GM21390 (cell line): ENCODE measurements around the gene PANK1.

Experiments
- ATAC-seq: cut with Tn5 transposase; IDR thresholded peaks from one replicate; pipeline ENCODE4 v1.9.1; 2021; ENCODE audit not compliant: unreplicated experiment

PANK1 gene

DNA sequence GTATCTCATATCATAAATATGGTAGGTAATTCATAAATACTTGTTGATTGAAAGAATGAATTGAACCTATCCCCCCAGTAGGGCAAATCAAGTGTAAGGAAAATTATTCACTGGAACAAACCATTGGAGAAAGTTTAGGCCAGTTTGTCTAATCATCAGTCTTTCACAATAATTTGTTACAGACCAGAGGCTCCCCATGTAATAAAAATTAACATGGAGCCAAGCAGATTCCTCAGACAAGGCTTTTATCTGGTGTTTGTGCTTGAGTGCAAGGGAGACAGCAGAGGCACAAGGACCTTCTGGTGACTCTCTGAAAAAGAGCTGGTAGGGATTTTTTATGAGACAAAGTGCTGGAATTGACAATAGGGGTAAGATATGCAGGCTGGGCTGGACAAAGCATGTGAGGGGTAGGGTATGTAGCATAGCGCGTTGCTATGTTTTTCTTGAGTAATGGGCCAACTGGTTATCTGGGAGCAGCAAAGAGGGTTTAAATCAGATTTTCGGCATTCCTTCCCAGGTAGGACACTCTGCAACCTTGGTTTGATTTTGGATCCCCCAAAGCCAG lies 7.8 kb upstream of the PANK1 start:
- no peak for ATAC-seq

DNA sequence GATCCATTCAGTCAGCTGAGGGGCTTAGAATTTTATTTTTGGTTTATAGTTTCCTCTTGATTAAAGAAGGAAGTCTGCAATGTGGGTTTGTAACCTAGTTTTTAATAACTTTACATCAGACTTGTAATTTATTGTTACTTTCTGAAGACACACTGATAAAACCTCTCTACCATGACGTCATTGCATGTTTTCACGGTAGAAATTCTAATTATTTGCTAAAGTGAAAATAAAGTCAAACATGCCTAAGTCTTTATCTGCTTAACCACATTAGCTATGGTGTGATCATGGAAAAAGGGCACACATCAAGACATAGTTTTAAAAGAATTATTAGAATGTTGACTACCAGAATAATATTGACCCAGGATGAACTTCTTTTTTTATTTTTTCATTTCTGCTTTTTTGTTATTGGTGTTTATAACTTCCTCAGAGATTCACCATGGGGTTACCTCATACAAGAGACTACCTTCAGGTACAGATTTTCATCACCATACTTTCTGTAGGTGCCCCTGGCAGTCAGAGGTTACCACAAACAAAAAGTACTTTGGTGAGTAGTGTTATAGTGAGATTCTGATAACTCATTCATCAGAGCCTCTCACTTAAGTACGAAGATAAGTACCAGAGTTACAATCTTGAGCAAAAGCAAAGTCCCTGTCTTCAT lies 7.0 kb upstream of the PANK1 start:
- ATAC-seq, result peak; percentile 59

DNA sequence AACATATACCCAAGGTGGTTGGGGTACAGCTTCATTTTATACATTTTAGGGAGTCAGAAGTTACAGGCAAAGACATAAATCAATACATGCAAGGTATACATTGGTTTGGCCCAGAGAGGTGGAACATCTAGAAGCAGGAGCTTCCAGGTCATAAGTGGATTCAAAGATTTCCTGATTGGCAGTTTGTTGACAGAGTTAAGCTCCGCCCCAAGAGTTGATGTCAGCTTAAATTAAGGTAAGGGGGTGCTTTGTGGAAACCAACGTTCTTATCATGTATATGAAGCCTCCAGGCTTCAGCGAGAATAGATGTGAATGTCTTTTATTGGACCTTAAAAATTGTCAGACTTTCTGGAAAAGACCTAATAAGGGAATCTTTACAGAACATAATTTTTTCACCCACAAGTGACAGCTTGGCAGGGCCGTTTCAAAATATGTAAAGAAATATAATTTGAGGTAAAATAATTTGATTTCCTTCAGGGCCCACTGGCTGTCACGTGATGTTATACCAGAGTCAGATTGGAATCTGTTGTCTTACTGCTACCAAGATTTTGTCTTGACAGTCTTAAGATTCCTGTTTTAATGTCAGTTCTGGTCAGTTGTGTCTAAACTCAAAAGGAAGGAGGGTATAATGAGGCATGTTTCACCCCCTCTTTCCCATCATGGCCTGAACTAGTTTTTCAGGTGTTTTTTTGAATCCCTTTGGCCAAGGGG lies 6.3 kb upstream of the PANK1 start:
- no peak for ATAC-seq

DNA sequence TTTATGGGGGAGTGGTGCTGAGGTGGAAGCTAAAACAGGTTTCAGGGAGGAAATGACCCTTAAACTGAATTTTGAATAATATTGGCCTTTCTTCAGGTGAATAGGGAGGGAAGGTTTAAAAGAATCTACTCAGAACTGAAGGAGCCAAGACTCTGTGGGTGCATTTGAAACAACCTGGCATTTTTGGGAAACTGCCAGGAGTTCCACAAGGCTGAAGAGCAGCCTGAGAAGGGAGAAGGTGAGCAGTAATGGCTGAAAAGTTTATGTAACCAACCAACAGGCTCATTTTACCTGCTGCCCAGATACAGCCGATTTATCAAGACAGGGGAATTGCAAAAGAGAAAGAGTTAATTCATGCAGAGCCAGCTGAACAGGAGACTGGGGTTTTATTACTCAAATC lies 4.0 kb upstream of the PANK1 start:
- ATAC-seq, result no peak

DNA sequence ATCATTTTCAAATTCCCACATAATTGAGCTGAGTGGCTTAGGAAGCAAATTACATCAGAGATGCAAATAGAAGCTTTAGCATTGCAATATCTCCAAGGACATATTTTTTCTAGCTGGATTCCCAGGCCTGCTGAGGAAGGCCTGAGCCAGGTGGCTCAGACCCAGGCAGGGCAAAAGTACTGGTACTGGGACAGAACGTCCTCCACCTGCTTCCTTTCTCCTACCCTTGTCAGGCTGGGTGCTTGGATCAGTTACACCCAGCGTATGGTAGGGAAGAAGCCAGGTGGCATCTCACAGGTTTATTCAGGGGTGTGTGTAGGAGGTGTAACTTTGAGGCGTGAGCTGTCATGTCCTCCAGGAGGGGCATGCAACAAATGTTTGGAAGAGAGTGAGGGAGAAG lies 3.0 kb upstream of the PANK1 start:
- no peak for ATAC-seq

DNA sequence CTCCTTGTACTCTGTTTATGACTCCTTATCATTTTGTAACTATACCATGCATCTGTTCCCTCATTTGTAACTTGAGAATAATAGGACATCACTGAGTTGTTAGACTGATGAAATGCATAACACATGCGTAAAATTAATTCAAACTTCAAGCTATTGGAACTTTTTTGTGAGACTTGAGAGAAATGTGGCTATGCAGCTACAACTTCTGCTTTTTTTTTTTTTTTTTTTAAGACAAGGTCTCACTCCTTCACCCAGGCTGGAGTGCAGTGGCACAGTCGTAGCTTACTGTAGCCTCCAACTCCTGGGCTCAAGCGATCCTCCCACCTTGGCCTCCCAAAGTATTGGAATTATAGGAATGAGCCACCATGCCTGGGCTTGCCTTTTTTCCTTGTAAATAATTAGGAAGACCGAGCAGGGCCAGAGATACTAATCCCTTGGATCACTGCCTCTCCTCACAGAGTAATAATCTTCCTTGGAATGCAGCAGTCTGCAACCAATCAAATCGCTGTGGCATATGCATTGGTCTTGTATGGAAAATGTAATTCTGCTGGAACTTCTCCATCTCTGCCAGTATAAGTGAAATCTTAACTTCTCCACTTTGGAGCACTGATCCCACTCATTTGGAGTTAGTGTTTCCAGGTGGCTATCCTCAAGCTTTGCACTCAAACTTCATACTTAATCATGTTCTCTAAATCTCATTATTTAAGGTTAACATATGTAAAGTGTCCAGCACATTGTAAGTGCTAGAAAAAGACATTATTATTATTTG lies 2.0 kb upstream of the PANK1 start:
- no peak for ATAC-seq

DNA sequence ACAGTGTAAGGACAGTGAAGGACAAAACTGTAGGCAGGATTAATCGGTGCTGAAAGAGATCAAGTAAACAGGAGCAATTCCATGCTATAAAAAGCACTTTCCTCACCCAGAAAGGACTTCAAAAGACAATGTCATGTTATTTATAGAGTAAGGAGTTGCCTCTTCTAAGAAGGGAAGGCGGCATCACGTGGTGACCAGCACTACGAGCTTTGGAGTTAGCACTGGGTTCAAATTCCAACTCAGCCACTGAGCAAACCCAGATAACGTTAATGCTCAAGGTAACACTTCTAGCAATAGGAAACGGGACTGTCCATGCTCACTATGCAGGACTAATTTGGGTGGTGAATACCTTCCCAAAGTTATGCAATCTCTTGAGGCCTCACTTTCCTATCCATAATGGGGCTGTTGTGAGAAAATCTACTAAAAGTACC lies 715 bp upstream of the PANK1 start:
- ATAC-seq, result no peak

DNA sequence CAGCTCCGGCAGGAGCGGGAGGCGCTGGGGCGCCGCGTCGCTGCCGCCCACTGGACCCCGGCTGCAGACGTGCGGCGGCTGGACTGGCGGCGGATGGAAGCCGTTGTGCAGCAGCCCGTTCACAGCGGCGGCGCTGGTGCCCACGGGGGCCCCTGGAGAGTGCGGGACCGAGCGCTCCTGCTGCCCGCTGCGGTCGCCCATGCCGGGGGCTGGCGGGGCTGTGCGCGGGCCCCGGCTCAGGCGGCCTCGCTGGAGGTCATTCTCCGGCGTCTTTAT lies 413 bp downstream of the PANK1 start:
- ATAC-seq, result peak; percentile 31

DNA sequence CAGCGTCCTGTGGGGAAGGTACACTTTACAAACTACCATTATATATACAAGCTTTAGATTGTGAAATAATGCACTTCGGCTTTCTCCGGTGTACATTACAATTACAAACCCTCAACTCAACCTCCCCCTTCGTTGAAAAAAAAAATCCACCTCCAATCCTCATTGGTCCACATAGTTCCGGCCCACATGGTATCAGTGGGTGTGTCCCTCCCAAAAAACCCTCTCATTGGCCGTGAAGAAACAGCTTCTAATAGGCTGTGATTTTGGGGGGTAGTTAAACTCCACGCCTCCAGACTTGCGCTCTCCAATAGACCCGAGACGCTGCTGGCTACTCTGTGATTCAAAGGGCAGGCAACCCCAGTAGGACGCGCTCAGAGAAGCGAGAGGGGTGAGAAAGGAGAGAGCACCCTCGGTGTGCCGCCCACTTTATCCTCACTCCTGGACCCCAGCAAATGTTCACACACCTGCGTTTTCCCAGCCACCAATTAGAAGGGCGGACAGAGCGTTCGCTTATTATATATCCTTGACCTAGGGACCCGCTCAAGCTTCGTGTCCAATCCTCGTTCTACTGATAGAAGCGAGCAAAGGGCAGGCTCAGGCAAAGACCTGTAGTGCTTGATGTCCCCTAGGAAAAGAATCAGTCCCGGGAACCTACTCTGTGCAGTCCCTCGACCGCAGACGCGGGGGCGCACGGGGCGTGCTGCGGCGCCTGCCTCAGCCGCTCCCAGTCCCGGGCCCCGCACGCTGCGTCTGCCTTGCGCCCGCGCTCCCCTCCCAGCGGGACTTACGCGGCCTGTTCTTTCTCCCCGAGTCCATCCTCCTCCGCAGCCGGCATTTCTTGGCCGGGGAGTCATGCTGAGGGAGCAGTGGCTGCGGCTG lies 991 bp downstream of the PANK1 start:
- ATAC-seq, result peak; percentile 87

DNA sequence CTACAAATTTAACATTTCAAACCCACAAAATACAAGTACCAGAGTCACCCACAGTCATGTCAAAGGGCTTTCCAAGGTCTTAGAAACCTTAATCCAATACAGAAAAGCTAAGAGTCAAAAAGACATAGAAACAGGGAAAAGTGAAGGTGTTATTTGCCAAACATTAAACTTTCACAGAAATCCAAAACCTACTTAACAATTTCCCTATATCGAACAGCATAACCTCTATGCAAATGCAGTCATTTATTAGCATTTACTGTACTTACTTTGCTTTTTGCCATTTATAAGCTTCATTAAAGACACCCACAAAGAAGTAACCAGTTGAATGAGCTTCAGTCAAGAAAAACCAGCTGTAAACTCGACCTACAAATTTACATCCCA lies 1.6 kb downstream of the PANK1 start:
- ATAC-seq, result no peak

DNA sequence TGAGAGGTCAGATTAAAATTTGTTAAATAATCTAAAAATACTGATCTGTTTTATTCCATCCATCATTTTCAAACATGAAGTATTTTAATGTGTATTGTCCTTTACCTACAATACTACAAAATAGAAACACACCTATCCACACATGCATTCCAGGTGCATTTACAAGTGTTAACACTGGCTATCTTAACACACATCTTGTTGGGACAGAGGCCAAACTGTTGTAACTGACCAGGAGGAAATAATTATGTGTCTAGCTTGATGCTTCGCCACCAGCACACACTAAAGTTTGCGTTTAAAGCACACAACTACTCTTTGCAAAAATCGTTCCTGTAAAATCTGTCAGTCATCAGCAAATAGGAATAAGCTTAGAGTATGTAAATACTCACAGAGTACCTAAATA lies 2.8 kb downstream of the PANK1 start:
- no peak for ATAC-seq

DNA sequence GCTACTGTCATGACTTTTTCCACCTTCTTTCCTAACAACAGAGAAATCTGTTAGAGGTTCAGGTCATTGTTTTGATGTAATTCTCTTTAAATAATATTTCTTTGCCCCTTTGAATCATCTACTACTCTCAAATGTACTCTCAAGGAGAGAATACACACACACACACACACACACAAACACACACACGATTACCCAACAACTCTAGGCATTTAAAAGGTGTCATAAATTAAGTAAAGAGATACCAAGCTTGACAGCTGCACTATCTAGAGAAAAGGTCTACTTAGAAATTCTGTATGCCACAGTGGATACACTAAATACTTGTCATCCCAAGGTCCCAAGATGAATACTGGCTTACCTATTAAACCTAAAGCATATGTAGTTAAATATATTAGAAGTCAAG lies 4.8 kb downstream of the PANK1 start:
- ATAC-seq, result no peak

DNA sequence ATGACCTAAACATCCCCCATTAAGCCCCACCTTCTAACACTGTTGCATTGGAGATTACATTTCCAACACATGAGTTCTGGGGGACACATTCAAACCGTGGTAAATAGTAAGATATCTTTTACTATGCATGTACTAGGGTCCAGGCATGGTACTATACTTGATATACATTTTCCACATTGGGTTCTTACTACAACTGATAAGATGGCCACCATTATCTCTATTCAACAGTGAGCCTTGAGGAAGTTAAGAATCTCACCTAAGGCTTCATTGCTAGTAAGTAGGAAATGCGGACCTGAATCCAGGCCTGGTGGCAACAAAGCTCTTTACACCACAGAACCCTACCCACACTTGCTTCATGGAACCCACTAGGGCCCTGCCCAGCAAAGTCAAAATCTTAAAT lies 5.7 kb downstream of the PANK1 start:
- ATAC-seq, result no peak

DNA sequence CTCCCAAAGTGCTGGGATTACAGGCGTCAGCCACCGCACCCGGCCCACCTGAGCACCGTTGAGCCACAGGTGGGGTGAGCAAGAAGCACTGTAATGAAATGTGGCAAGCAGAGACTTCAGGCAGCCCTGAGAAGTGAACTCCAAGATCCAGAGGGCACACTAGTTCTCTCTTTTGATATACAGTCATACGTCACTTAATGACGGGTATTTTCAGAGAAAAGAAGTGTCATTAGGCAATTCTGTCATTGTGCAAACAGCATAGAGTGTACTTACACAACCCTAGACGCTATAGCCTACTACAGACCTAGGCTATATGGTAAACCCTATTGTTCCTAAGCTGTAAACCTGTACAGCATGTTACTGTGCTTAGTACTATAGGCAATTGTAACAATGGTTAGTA lies 7.9 kb downstream of the PANK1 start:
- ATAC-seq, result no peak

DNA sequence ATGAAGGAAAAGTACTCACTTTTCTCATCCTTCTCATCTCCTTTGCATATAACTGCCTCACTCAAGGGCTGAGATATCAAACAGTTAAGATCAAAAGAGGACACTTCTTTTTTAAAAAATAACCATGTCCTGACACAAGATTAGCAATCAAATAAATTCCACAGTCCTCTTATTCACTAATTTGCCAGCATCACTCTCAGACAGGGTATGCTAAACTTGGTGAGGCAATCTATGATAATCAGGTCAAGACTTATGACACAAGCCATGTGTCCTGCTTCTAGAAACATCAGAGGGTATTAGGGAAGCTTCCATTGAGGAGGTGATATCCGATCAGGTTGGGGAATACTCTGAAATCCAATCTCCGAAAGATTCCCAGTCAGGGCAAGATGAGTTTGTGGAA lies 10.4 kb downstream of the PANK1 start:
- ATAC-seq, result no peak

DNA sequence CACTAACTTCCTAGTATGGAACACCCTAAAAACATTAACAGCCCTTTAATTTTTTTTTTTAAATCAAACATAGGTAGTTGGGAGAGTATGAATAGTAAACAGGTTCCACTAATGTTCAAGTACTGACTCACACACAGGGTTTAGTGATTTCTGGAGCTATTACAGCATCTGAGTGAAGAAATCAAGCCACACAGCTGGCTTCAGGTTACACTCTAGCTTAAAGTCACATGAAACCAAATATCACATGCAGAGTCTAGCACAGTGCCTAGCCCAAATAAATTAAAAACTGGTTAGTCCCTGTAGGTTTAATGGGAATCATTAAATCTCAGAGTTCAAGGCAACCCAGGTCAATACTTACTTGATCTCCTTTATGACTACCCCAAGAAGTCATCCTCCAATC lies 11.6 kb downstream of the PANK1 start:
- no peak for ATAC-seq

DNA sequence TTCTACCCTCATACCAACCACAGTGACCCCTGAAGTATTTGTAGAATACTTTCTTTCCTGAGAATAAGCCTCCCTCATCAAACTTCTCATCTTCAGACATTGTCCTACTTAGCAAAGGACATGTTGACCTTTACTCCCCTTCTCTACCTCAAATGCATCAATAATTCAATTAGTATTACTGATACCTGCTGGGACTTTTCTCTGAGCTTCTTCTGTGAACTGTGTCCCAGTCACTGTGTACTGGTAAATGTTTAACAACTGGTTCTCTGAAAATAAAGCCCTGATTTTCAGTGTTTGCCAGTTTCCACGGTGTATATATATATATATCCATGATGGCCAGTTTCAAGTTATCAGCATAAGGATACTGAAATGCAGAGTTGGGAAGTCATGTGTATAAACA lies 12.2 kb downstream of the PANK1 start:
- ATAC-seq, result no peak

DNA sequence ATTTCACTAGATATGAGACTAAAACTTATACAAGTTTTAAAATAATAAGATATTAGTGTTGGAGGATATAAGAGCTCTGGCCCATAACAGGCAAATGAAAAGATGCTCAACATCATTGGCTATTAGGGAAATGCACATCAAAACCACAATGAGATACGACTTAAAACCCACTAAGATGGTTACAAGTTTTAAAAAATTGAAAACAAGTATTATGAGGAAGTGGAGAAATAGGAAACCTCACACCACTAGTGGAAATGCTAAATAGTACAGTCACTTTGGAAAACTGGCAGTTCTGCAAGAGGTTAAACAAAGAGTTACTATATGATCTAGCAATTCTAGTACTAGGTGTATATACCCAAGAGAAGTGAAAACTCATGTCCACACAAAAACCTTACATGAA lies 17.2 kb downstream of the PANK1 start:
- no peak for ATAC-seq

DNA sequence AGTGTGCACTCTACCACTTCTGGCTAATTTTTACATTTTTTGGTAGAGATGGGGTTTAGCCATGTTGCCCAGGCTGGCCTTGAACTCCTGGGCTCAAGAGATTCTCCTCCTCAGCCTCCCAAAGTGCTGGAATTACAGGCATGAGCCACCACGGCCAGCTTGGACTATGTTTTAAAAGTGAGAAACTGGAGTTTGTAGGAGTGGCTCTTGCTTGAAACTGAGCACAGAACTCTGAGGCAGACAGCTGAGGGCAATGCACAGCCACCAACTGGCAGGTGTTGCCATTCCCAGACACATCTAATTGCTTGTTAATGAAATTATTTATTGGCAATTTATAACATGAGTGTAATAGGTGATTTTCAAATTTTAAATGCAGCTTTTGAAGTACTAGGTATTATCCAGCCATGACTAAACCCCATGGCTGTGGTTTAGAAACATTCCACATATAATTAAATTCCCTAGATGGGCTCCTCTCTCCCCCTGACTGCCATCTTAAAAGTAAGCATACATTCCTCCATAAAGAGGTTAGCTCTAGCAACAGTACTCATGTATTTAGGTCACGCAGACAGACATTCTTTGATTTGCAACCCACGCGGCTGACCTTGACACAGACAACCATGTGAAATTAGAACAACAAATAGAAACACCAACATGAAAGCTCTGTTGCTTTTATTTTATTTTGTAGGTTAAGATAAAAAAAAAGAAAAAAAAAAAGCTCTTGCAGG lies 19.8 kb downstream of the PANK1 start:
- ATAC-seq, result no peak

DNA sequence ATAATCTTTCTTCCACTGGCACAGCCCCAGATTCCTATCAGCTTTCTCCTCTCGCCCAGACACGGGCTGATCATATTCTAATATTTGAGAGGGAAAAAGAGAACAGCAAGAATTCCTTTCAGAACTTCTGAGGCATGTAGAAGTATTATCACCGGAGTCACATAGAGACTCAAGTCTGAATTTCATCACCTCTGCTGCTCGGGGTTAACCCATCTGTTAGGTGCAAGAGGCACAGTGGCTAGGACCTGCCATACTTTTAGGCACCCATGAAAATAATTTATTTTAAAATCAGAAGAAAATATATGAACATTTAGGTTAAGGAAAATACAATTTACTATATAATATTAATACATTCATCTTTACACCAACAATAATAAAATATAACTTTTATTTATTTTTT lies 21.0 kb downstream of the PANK1 start:
- ATAC-seq, result no peak

DNA sequence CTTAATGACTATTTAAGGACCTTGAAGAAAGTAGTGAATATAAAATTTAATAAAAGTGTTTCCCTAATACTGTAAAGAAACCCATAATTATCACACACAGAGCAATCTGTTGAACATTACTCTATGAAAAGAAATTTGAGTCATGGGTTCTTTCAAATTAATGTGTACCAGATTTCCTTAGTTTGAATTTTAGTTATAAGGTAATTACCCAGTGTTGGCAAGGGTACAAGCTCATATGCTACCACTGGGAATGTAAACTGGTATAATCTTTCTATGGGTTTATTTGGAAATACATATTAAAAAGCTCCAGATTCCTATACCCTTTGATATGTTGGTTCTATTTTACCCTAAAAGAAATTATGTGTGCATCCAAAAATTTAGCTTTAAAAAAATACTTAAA lies 22.9 kb downstream of the PANK1 start:
- no peak for ATAC-seq
